ENCODE measurements around the gene CASZ1.

Gene CASZ1

GRCh38 chr1:10675813-10676212 is 120.6 kb downstream of the CASZ1 start:
- Mint-ChIP-seq H3K4me3 (no peak overlapping the region), H3K4me1 (peaks cover 71% of the 10 kb centered on the region), H3K9me3 (no peaks in the 10 kb centered on the region), H3K27me3 (ENCODE audit: low read depth) (peaks cover 39% of the 10 kb centered on the region), H3K36me3 (ENCODE audit: low read depth) (no peaks in the 10 kb centered on the region), H3K27ac (peak overlapping the region in 1 of 3 experiments; percentile 93)
- TF ChIP-seq CTCF (IDR thresholded peaks at IDR 0.05; ENCODE audit: unreplicated experiment in 3 of 3): no peak

- H3K36me3 Mint-ChIP-seq (ENCODE audit: low read depth): no peaks in the 10 kb centered on the region
- H3K27me3 Mint-ChIP-seq (ENCODE audit: low read depth): peaks cover 42% of the 10 kb centered on the region
- H3K27ac Mint-ChIP-seq: peak overlapping the region; percentile 90 to 94 (median 91)
- no peak for TF ChIP-seq CTCF (IDR thresholded peaks at IDR 0.05; ENCODE audit: unreplicated experiment in 3 of 3)
- H3K4me1 Mint-ChIP-seq: peaks cover 80% of the 10 kb centered on the region
- peak overlapping the region in 1 of 3 experiments; percentile 15 for H3K4me3 Mint-ChIP-seq
- no peaks in the 10 kb centered on the region for H3K9me3 Mint-ChIP-seq
Observed at GRCh38 chr1:10674700-10675609, 121.5 kb downstream of the CASZ1 start.

- peaks cover 35% of the 10 kb centered on the region for H3K27me3 Mint-ChIP-seq (ENCODE audit: low read depth)
- no peaks in the 10 kb centered on the region for H3K36me3 Mint-ChIP-seq (ENCODE audit: low read depth)
- TF ChIP-seq CTCF (IDR thresholded peaks at IDR 0.05; ENCODE audit: unreplicated experiment in 3 of 3): no peak
- H3K4me3 Mint-ChIP-seq: peak overlapping the region in 1 of 3 experiments; percentile 16
- peak overlapping the region in 1 of 3 experiments; percentile 94 for H3K27ac Mint-ChIP-seq
- H3K4me1 Mint-ChIP-seq: peaks cover 75% of the 10 kb centered on the region
- H3K9me3 Mint-ChIP-seq: no peaks in the 10 kb centered on the region
Observed at GRCh38 chr1:10674222-10674621, 122.2 kb downstream of the CASZ1 start.

GRCh38 chr1:10673109-10673711 is 123.2 kb downstream of the CASZ1 start:
- Mint-ChIP-seq H3K36me3 (ENCODE audit: low read depth) (no peaks in the 10 kb centered on the region), H3K27ac (peak overlapping the region in 2 of 3 experiments; percentile 86 to 91), H3K27me3 (ENCODE audit: low read depth) (peaks cover 35% of the 10 kb centered on the region), H3K4me3 (peak overlapping the region in 2 of 3 experiments; percentile 51 to 66), H3K4me1 (peaks cover 74% of the 10 kb centered on the region), H3K9me3 (no peaks in the 10 kb centered on the region)
- no peak for TF ChIP-seq CTCF (IDR thresholded peaks at IDR 0.05; ENCODE audit: unreplicated experiment in 3 of 3)

GRCh38 chr1:10672343-10673050 is 123.9 kb downstream of the CASZ1 start:
- Mint-ChIP-seq H3K36me3 (ENCODE audit: low read depth) (no peaks in the 10 kb centered on the region), H3K27ac (peak overlapping the region; percentile 27 to 91 (median 33)), H3K27me3 (ENCODE audit: low read depth) (peaks cover 35% of the 10 kb centered on the region), H3K4me3 (peak overlapping the region; percentile 54 to 60 (median 58)), H3K9me3 (no peaks in the 10 kb centered on the region), H3K4me1 (peaks cover 70% of the 10 kb centered on the region)
- TF ChIP-seq CTCF (IDR thresholded peaks at IDR 0.05; ENCODE audit: unreplicated experiment in 3 of 3): no peak

Data from nephron (organoid).